CD8-positive, alpha-beta memory T cell (primary cell): ENCODE measurements around the gene TARP.
"Not testable (repeated sequence)": the region's sequence is repeated elsewhere in the genome, so short reads cannot be mapped to it uniquely, and the experiment has no call there.

Experiments used
- CTCF ChIA-PET: fragments of 350-600 bp; sonication (Branson Sonifier 250); formaldehyde crosslinking; loops from one replicate; lab custom pipeline; 2021; ENCODE audit warnings: antibody characterized with exemption; lab: Charles Lee
- POLR2A ChIA-PET: fragments of 350-600 bp; sonication (Branson Sonifier 250); formaldehyde crosslinking; loops from one replicate; lab custom pipeline; 2021; ENCODE audit warnings: antibody characterized with exemption; lab: Charles Lee
- DNase-seq, 5 donors: peaks; one replicate each; pipeline versions ENCODE4 v3.0.0 to v3.0.0-alpha.2; 2020 to 2022; ENCODE audit warnings: mixed read lengths in 1 of 5
- H3K27ac ChIP-seq: one replicate; pipeline ENCODE4 v1.7.0; 2013; ENCODE audit warnings: low read depth, mild to moderate bottlenecking, low read length, moderate library complexity
- H3K27me3 ChIP-seq: 2 replicates; pipeline ENCODE4 v1.7.0; 2013; ENCODE audit warnings: low read length, mild to moderate bottlenecking; ENCODE audit not compliant: insufficient read depth, poor library complexity, severe bottlenecking
- H3K36me3 ChIP-seq: 2 replicates; pipeline ENCODE4 v1.7.0; 2013; ENCODE audit warnings: mild to moderate bottlenecking, low read length, moderate library complexity; ENCODE audit not compliant: insufficient read depth
- H3K4me1 ChIP-seq: 2 replicates; pipeline ENCODE4 v1.7.0; 2013; ENCODE audit warnings: mild to moderate bottlenecking, low read length, moderate library complexity; ENCODE audit not compliant: insufficient read depth
- H3K4me3 ChIP-seq: 2 replicates; pipeline ENCODE4 v1.7.0; 2013; ENCODE audit warnings: mild to moderate bottlenecking, low read length
- H3K9me3 ChIP-seq: 2 replicates; pipeline ENCODE4 v1.7.0; 2013; ENCODE audit warnings: mild to moderate bottlenecking, low read length
- H3K27ac Mint-ChIP-seq, 8 donors: one replicate each; pipeline ENCODE4 v1.8.0; 2020 to 2021; ENCODE audit warnings: mixed read lengths in 8 of 8, mild to moderate bottlenecking in 6 of 8, inconsistent platforms in 3 of 8, moderate library complexity in 3 of 8
- H3K27me3 Mint-ChIP-seq, 2 donors: one replicate each; pipeline ENCODE4 v1.8.0; 2020 to 2021; ENCODE audit warnings: mixed read lengths in 2 of 2, mild to moderate bottlenecking in 1 of 2, moderate library complexity in 1 of 2
- H3K36me3 Mint-ChIP-seq, 3 donors: one replicate each; pipeline ENCODE4 v1.8.0; 2020 to 2021; ENCODE audit warnings: mixed read lengths in 3 of 3, inconsistent platforms in 1 of 3, mild to moderate bottlenecking in 1 of 3
- H3K4me1 Mint-ChIP-seq, 3 donors: one replicate each; pipeline ENCODE4 v1.8.0; 2020 to 2021; ENCODE audit warnings: mixed read lengths in 3 of 3, inconsistent platforms in 1 of 3, mild to moderate bottlenecking in 1 of 3
- H3K4me3 Mint-ChIP-seq, 7 donors: one replicate each; pipeline ENCODE4 v1.8.0; 2020 to 2021; ENCODE audit warnings: mixed read lengths in 7 of 7, mild to moderate bottlenecking in 6 of 7, moderate library complexity in 4 of 7, inconsistent platforms in 2 of 7
- H3K9me3 Mint-ChIP-seq, 5 donors: one replicate each; pipeline ENCODE4 v1.8.0; 2020 to 2022; ENCODE audit warnings: mixed read lengths in 5 of 5, mild to moderate bottlenecking in 3 of 5, moderate library complexity in 2 of 5, inconsistent platforms in 1 of 5

TARP gene

GRCh38 chr7:38270405-38270804 is 3.0 kb downstream of the TARP start:
- H3K4me1 ChIP-seq, DNase-seq, H3K36me3 ChIP-seq, H3K27me3 ChIP-seq, H3K9me3 Mint-ChIP-seq, H3K27me3 Mint-ChIP-seq, H3K27ac ChIP-seq, POLR2A ChIA-PET, H3K9me3 ChIP-seq, CTCF ChIA-PET, H3K4me3 ChIP-seq, H3K4me1 Mint-ChIP-seq: not testable (repeated sequence)
- H3K36me3 Mint-ChIP-seq: peaks cover 2 to 13% (median 2%) of the 10 kb centered on the region in 3 donors
- H3K27ac Mint-ChIP-seq: peak overlapping the region in 1 of 8 donors; percentile 56
- H3K4me3 Mint-ChIP-seq: peak overlapping the region in 4 of 7 donors; percentile 16 to 83 (median 44)

GRCh38 chr7:38269704-38270346 is 3.6 kb downstream of the TARP start:
- H3K27me3 ChIP-seq, H3K4me1 ChIP-seq, DNase-seq, H3K27me3 Mint-ChIP-seq, H3K9me3 Mint-ChIP-seq, H3K4me1 Mint-ChIP-seq, POLR2A ChIA-PET, CTCF ChIA-PET, H3K9me3 ChIP-seq, H3K4me3 ChIP-seq, H3K27ac ChIP-seq, H3K36me3 ChIP-seq: not testable (repeated sequence)
- Mint-ChIP-seq H3K36me3 (peaks cover 2 to 15% (median 3%) of the 10 kb centered on the region in 3 donors), H3K27ac (peak overlapping the region in 2 of 8 donors; percentile 36 to 56), H3K4me3 (peak overlapping the region in 6 of 7 donors; percentile 16 to 89 (median 74))

GRCh38 chr7:38265958-38266357 is 7.5 kb downstream of the TARP start:
- peaks cover 3 to 41% (median 6%) of the 10 kb centered on the region in 3 donors for H3K36me3 Mint-ChIP-seq
- DNase-seq, H3K36me3 ChIP-seq, H3K4me3 ChIP-seq, H3K27me3 ChIP-seq, CTCF ChIA-PET, H3K27me3 Mint-ChIP-seq, POLR2A ChIA-PET, H3K9me3 ChIP-seq, H3K4me1 ChIP-seq, H3K9me3 Mint-ChIP-seq, H3K27ac ChIP-seq: not testable (repeated sequence)
- peaks cover 4 to 23% (median 16%) of the 10 kb centered on the region in 3 donors for H3K4me1 Mint-ChIP-seq
- peak overlapping the region in 6 of 8 donors; percentile 19 to 79 (median 50) for H3K27ac Mint-ChIP-seq
- peak overlapping the region; percentile 59 to 88 (median 80) for H3K4me3 Mint-ChIP-seq

GRCh38 chr7:38264602-38265001 is 8.8 kb downstream of the TARP start:
- CTCF ChIA-PET: interaction anchor here (1.9 kb wide), 1 partner anchor 48 kb away, joined by 5 read pairs; no protein-coding TSS in a partner anchor
- H3K27ac ChIP-seq, H3K27me3 ChIP-seq, POLR2A ChIA-PET, H3K4me1 ChIP-seq, H3K9me3 Mint-ChIP-seq, H3K27me3 Mint-ChIP-seq, H3K9me3 ChIP-seq, H3K4me3 ChIP-seq, DNase-seq, H3K36me3 ChIP-seq: not testable (repeated sequence)
- Mint-ChIP-seq H3K4me3 (peak overlapping the region; percentile 63 to 81 (median 78)), H3K36me3 (peaks cover 3 to 45% (median 6%) of the 10 kb centered on the region in 3 donors), H3K4me1 (peaks cover 4 to 28% (median 19%) of the 10 kb centered on the region in 3 donors), H3K27ac (peak overlapping the region; percentile 42 to 92 (median 86))

GRCh38 chr7:38263274-38263673 is 10.2 kb downstream of the TARP start:
- H3K9me3 ChIP-seq, H3K9me3 Mint-ChIP-seq, H3K27ac ChIP-seq, DNase-seq, POLR2A ChIA-PET, H3K36me3 ChIP-seq, H3K4me1 ChIP-seq, H3K4me3 ChIP-seq, H3K27me3 ChIP-seq, H3K27me3 Mint-ChIP-seq: not testable (repeated sequence)
- Mint-ChIP-seq H3K36me3 (peaks cover 3 to 44% (median 6%) of the 10 kb centered on the region in 3 donors), H3K4me1 (peaks cover 14 to 36% (median 24%) of the 10 kb centered on the region in 3 donors), H3K4me3 (peak overlapping the region; percentile 54 to 81 (median 67)), H3K27ac (peak overlapping the region in 5 of 8 donors; percentile 32 to 91 (median 61))
- CTCF ChIA-PET: interaction anchor here (1.2 to 1.9 kb wide), 2 partner anchors 47 to 72 kb away, joined by 3 to 5 read pairs; no protein-coding TSS in a partner anchor

DNA sequence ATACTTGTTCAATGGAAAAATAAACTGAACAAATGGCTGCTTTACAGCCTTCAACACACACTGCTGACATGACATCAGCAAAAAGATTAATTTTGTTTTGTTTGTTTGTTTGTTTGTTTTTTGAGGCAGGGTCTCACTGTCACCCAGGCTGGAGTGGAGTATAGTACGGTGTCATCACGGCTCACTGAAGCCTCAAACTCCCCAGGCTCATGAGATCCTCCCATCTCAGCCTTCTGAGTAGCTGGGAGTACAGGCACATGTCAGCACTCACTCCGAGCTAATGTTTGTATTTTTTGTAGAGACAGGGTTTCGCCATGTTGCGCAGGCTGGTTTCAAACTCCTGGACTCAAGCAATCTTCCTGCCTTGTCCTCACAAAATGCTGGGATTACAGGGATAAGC is 10.9 kb downstream of the TARP start:
- no peaks in the 10 kb centered on the region for H3K4me1 ChIP-seq
- Mint-ChIP-seq H3K27me3 (no peaks in the 10 kb centered on the region), H3K4me3 (peak overlapping the region; percentile 54 to 81 (median 67)), H3K9me3 (no peaks in the 10 kb centered on the region), H3K4me1 (peaks cover 14 to 37% (median 30%) of the 10 kb centered on the region in 3 donors), H3K27ac (peak overlapping the region in 6 of 8 donors; percentile 19 to 91 (median 58)), H3K36me3 (peaks cover 3 to 42% (median 6%) of the 10 kb centered on the region in 3 donors)
- DNase-seq: no peak
- H3K4me3 ChIP-seq: no peak overlapping the region
- ChIA-PET CTCF (interaction anchor here (1.2 kb wide), 1 partner anchor 73 kb away, joined by 3 read pairs; no protein-coding TSS in a partner anchor), POLR2A (interaction anchor here (1.2 kb wide), 1 partner anchor 30 kb away, joined by 3 read pairs; no protein-coding TSS in a partner anchor)
- H3K36me3 ChIP-seq: no peaks in the 10 kb centered on the region
- H3K27me3 ChIP-seq: no peaks in the 10 kb centered on the region
- no peak overlapping the region for H3K27ac ChIP-seq
- no peaks in the 10 kb centered on the region for H3K9me3 ChIP-seq

DNA sequence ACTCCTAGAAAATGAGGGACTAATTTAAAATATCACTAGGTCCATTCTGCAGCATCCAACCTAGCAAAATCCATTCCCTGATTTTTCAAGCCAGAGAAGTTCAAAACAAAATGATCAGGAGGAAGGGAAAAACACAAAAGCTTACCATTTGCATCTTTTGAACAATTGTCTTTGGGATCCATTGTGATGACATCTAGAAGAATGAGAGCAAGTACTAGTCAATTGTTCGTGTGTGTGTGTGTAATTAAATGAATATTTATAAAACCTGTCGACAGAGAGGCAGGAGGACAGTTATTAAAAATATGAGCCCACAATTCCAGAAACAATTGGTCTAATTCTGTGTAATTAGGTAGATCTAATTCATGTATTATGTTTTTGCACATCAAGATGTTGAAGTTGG is 11.4 kb downstream of the TARP start:
- not testable (repeated sequence) for H3K27me3 Mint-ChIP-seq, H3K9me3 ChIP-seq, H3K9me3 Mint-ChIP-seq, DNase-seq, H3K4me3 ChIP-seq, H3K36me3 ChIP-seq, H3K27ac ChIP-seq, H3K4me1 ChIP-seq, H3K27me3 ChIP-seq
- Mint-ChIP-seq H3K36me3 (peaks cover 5 to 45% (median 6%) of the 10 kb centered on the region in 3 donors), H3K27ac (peak overlapping the region in 6 of 8 donors; percentile 19 to 91 (median 70)), H3K4me1 (peaks cover 14 to 40% (median 33%) of the 10 kb centered on the region in 3 donors), H3K4me3 (peak overlapping the region in 6 of 7 donors; percentile 41 to 81 (median 71))
- POLR2A ChIA-PET: interaction anchor here (1.2 kb wide), 1 partner anchor 29 kb away, joined by 3 read pairs; no protein-coding TSS in a partner anchor
- CTCF ChIA-PET: interaction anchor here (1.2 kb wide), 1 partner anchor 74 kb away, joined by 3 read pairs; no protein-coding TSS in a partner anchor

DNA sequence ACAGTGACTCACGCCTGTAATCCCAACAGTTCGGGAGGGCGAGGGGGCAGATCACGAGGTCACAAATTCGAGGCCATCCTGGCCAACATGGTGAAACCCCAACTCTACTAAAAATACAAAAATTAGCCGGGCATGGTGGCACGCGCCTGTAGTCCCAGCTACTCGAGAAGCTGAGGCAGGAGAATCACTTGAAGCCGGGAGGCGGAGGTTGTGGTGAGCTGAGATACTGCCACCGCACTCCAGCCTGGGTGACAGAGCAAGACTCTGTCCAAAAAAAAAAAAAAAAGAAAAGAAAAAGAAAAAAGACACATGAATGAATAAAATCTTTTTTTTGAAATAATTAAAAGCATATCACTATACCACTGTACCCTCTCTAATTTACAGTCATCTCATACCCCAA is 11.8 kb downstream of the TARP start:
- H3K36me3 ChIP-seq: not testable (repeated sequence)

More for the DNA sequence above, 11.8 kb downstream of the TARP start:
- DNase-seq, H3K27ac ChIP-seq, H3K4me1 ChIP-seq, H3K9me3 Mint-ChIP-seq, H3K27me3 ChIP-seq, CTCF ChIA-PET, H3K9me3 ChIP-seq, H3K4me3 ChIP-seq, H3K27me3 Mint-ChIP-seq: not testable (repeated sequence)
- POLR2A ChIA-PET: interaction anchor here (1.2 kb wide), 1 partner anchor 29 kb away, joined by 3 read pairs; no protein-coding TSS in a partner anchor
- Mint-ChIP-seq H3K36me3 (peaks cover 4 to 44% (median 6%) of the 10 kb centered on the region in 3 donors), H3K4me1 (peaks cover 15 to 40% (median 33%) of the 10 kb centered on the region in 3 donors), H3K27ac (peak overlapping the region in 6 of 8 donors; percentile 69 to 91 (median 75)), H3K4me3 (peak overlapping the region; percentile 40 to 81 (median 74))
